Ovary (tissue), 3 donors: ENCODE results near the gene ZSCAN21.

Experiments used
- CTCF ChIP-seq, 3 donors: fragments of 450-650 bp in 2 of 3; fragments of 200-600 bp in 1 of 3; IDR thresholded peaks; one replicate each; pipeline versions ENCODE4 v1.5.1 to v1.8.0; 2016 to 2022; ENCODE audit warnings: antibody characterized with exemption in 3 of 3, mild to moderate bottlenecking in 1 of 3
- EP300 ChIP-seq: sonication (generic); formaldehyde crosslinking; IDR thresholded peaks from one replicate; pipeline ENCODE4 v1.6.1; 2017; ENCODE audit warnings: antibody characterized with exemption
- donor health status: DM: no; HTN: no; CAD: no.

GRCh38 chr7:100023526-100023925, 26.0 kb upstream of the ZSCAN21 start:
- TF ChIP-seq CTCF (IDR thresholded peaks at IDR 0.05): no peak
- no peak for TF ChIP-seq EP300
